ENCODE results near the gene CHRNA4.
A peak's percentile ranks its signal among the peaks of the same experiment; 100 is the strongest.

CHRNA4 gene

GRCh38 chr20:63318391-63319163, 42.6 kb downstream of the CHRNA4 start:
- DNase-seq, result no peak

GRCh38 chr20:63317601-63318291, 43.4 kb downstream of the CHRNA4 start:
- DNase-seq, result no peak

- DNase-seq, result no peak
Observed at GRCh38 chr20:63317061-63317460, 44.1 kb downstream of the CHRNA4 start.

GRCh38 chr20:63316502-63316921, 44.6 kb downstream of the CHRNA4 start:
- DNase-seq, result no peak

- DNase-seq, result peak; percentile 65
Observed at GRCh38 chr20:63315731-63316491, 45.2 kb downstream of the CHRNA4 start.

GRCh38 chr20:63315240-63315689, 45.9 kb downstream of the CHRNA4 start:
- no peak for DNase-seq

- DNase-seq, result no peak
Observed at GRCh38 chr20:63314566-63315239, 46.4 kb downstream of the CHRNA4 start.

GRCh38 chr20:63314015-63314471, 47.1 kb downstream of the CHRNA4 start:
- DNase-seq, result no peak

- no peak for DNase-seq
Observed at GRCh38 chr20:63313349-63314014, 47.7 kb downstream of the CHRNA4 start.

- no peak for DNase-seq
Observed at GRCh38 chr20:63312690-63313348, 48.3 kb downstream of the CHRNA4 start.

- DNase-seq, result no peak
Observed at GRCh38 chr20:63312273-63312672, 48.9 kb downstream of the CHRNA4 start.

GRCh38 chr20:63311833-63312243, 49.3 kb downstream of the CHRNA4 start:
- DNase-seq, result no peak

GRCh38 chr20:63311186-63311832, 49.8 kb downstream of the CHRNA4 start:
- DNase-seq, result no peak

- DNase-seq, result no peak
Observed at GRCh38 chr20:63310265-63310991, 50.7 kb downstream of the CHRNA4 start.

- peak; percentile 91 for DNase-seq
Observed at GRCh38 chr20:63309261-63310071, 51.7 kb downstream of the CHRNA4 start.

GRCh38 chr20:63308218-63308911, 52.8 kb downstream of the CHRNA4 start:
- no peak for DNase-seq

- no peak for DNase-seq
Observed at GRCh38 chr20:63307538-63308217, 53.5 kb downstream of the CHRNA4 start.

Data from retina (tissue), 1 donor.